WERI-Rb-1 (cell line): ENCODE measurements around the gene TEDDM1.

Experiments
- DNase-seq: peaks from one replicate; pipeline ENCODE4 v3.0.0-alpha.2; 2020
- H3K27ac ChIP-seq: fragments of 250-450 bp; sonication (Bioruptor Pico); 2 replicates; pipeline ENCODE4 v1.5.1; 2020; ENCODE audit warnings: mild to moderate bottlenecking, moderate library complexity
- H3K27me3 ChIP-seq: fragments of 250-450 bp; sonication (Bioruptor Pico); 2 replicates; pipeline ENCODE4 v1.5.1; 2021; ENCODE audit warnings: mild to moderate bottlenecking, low read depth, moderate library complexity; ENCODE audit not compliant: insufficient read depth, severe bottlenecking
- H3K36me3 ChIP-seq: fragments of 250-450 bp; sonication (Bioruptor Pico); 2 replicates; pipeline ENCODE4 v1.5.1; 2020; ENCODE audit warnings: mild to moderate bottlenecking, moderate library complexity
- H3K4me3 ChIP-seq: 2 replicates; pipeline ENCODE4 v1.5.1; 2011; ENCODE audit warnings: low read depth, mild to moderate bottlenecking, control low read depth, low read length
- H3K9me3 ChIP-seq: fragments of 250-450 bp; sonication (Bioruptor Pico); 2 replicates; pipeline ENCODE4 v1.5.1; 2021; ENCODE audit warnings: mild to moderate bottlenecking, moderate library complexity; ENCODE audit not compliant: severe bottlenecking
- TF ChIP-seq, protein P1 (sequence below): IDR thresholded peaks from 2 replicates; pipeline ENCODE4 v1.5.1; 2011; ENCODE audit warnings: low read depth, mild to moderate bottlenecking, control low read depth, inconsistent platforms, low read length

Gene TEDDM1

GRCh38 chr1:182392050-182393028, 8.1 kb downstream of the TEDDM1 start:
- H3K36me3 ChIP-seq: peaks cover 11% of the 10 kb centered on the region
- H3K27ac ChIP-seq: peak overlapping the region; percentile 82
- DNase-seq: no peak
- H3K9me3 ChIP-seq: no peaks in the 10 kb centered on the region
- TF ChIP-seq, protein P1, sequence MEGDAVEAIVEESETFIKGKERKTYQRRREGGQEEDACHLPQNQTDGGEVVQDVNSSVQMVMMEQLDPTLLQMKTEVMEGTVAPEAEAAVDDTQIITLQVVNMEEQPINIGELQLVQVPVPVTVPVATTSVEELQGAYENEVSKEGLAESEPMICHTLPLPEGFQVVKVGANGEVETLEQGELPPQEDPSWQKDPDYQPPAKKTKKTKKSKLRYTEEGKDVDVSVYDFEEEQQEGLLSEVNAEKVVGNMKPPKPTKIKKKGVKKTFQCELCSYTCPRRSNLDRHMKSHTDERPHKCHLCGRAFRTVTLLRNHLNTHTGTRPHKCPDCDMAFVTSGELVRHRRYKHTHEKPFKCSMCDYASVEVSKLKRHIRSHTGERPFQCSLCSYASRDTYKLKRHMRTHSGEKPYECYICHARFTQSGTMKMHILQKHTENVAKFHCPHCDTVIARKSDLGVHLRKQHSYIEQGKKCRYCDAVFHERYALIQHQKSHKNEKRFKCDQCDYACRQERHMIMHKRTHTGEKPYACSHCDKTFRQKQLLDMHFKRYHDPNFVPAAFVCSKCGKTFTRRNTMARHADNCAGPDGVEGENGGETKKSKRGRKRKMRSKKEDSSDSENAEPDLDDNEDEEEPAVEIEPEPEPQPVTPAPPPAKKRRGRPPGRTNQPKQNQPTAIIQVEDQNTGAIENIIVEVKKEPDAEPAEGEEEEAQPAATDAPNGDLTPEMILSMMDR: no peak
- H3K27me3 ChIP-seq: no peaks in the 10 kb centered on the region
- peak overlapping the region; percentile 77 for H3K4me3 ChIP-seq

DNA sequence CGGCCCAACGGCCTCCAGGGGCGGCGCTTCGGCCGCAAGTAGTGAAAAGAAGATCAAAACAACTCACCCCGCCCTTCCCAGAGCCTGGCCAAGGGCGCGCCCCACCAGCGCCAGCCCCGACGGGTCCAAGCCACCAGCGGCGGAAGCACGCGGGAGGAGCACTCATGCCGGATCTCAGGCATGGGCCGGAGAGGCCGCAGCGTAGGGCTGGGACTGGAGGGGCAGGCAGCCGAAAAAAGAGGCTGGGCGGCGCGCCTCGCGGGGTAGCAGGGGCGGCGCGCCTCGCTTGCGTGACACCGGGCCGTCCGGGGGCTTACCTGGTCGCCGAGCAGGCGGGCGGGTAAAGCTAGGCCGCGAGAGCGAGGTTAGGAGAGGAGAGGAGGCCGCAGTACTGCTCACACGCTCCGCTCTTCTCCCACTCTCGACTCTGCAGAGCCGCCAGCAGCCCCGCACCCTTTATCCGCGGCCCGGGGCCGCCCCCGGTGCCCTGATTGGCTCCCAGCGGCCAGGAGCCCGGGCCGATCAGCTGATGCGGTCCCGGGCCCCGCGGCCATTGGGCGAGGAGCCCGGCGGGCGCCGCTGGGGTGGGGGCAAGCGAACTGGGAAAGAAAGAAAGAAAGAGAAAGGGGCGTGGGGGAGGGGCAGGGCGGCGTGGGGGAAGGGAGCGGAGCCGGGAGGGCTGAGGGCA, 9.0 kb downstream of the TEDDM1 start, which contains the start of gene GLUL:
Gene GLUL, minus strand, starts transcription at position 429 of the 688 bp plus-strand sequence. CDS start 3,053 bp downstream, outside the sequence.
- Histone ChIP-seq H3K36me3 (peaks cover 15% of the 10 kb centered on the region), H3K27ac (peak within 1 kb of the TSS; percentile 82), H3K9me3 (no peaks in the 10 kb centered on the region), H3K4me3 (peak within 1 kb of the TSS; percentile 77), H3K27me3 (no peaks in the 10 kb centered on the region)
- DNase-seq: peak; percentile 85
- TF ChIP-seq, protein P1: no peak

DNA sequence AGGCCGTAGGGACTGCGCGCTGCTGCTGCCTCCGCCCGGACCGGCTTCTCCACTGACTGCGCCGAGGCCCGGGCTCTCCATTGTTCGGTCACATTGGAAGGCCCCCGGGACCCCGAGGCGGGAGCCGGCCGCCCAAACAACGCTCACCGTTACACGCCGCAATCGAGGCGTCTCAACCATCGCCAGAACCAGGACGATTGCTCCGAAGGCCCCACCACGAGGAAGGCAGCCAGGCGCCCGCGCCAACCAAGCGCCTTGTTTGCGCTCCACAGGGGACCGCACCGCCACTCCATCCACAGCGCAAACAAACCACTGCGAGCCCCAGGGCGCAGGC, 9.5 kb downstream of the TEDDM1 start:
- no peaks in the 10 kb centered on the region for H3K27me3 ChIP-seq
- TF ChIP-seq, protein P1: no peak
- H3K4me3 ChIP-seq: peak overlapping the region; percentile 77
- no peak for DNase-seq
- peaks cover 20% of the 10 kb centered on the region for H3K36me3 ChIP-seq
- H3K9me3 ChIP-seq: no peaks in the 10 kb centered on the region
- H3K27ac ChIP-seq: peak overlapping the region; percentile 82

- Histone ChIP-seq H3K9me3 (no peaks in the 10 kb centered on the region), H3K4me3 (peak overlapping the region; percentile 77; the same call in 1 of the 2 replicates), H3K36me3 (peaks cover 24% of the 10 kb centered on the region), H3K27me3 (no peaks in the 10 kb centered on the region), H3K27ac (no peak overlapping the region)
- TF ChIP-seq, protein P1: no peak
- DNase-seq: no peak
Measured at GRCh38 chr1:182389619-182390047, 10.8 kb downstream of the TEDDM1 start.

DNA sequence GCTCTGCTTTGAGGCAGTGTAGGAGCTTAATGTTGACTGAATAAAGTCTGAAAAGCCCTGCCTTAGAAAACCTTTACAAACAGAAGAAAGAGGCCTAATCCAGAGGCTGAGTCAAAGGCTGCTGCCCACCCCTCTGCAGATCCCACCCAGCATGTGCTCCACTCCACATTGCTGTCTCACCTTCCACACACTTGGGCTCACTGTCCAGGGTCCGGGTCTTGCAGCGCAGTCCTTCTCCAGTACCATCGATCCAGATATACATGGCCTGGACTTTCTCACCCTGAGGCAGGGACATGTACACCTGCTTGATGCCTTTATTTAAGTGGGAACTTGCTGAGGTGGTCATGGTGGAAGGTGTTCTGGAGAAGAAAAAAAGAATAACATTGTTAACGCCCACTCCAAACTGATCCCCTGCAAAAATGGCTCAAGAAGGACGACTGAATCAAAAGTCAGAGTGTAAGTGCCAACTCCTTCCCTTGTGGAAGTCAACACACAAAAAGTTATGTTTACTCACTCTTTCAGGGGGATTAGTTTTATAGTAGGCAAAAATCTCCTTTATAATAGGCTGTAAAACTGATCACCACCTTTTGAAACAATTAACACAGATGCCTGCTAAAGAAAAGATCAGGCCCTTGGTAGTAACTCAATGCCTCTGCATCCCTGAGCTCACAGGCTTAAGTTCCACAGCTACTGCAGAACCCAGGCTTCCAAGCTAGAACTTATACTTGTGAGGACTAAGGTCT, 11.9 kb downstream of the TEDDM1 start:
- TF ChIP-seq, protein P1: no peak
- no peak overlapping the region for H3K27ac ChIP-seq
- H3K36me3 ChIP-seq: peaks cover 24% of the 10 kb centered on the region
- no peaks in the 10 kb centered on the region for H3K27me3 ChIP-seq
- H3K9me3 ChIP-seq: no peaks in the 10 kb centered on the region
- H3K4me3 ChIP-seq: no peak overlapping the region
- DNase-seq: no peak
